AG08396 (cell line): ENCODE results near the gene GPR141.

Experiments used
- DNase-seq: peaks from one replicate; pipeline ENCODE4 v3.0.0; 2012; ENCODE audit warnings: low spot score, mixed read lengths

GPR141 gene

DNA sequence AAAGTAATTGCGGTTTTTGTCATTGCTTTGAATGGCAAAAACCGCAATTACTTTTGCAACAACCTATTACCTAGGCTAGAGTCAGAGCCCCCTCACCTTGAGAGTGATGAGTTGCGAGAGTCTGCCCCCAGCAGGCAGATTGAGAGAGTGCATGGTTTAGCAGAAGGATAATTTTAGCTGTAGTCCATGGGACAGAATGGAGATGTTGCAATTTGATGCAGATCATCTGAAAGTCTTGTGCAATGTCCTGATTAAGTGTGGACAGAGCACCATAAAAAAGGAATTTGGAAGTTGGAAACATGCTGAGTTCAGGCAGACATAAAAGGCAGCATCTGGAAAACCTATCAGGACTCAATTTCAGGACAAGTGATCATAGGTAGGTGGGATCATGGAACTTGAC lies 48.7 kb downstream of the GPR141 start:
- no peak for DNase-seq

- DNase-seq = no peak
These were observed 49.3 kb downstream of the GPR141 start for GRCh38 chr7:37732888-37733287.

DNA sequence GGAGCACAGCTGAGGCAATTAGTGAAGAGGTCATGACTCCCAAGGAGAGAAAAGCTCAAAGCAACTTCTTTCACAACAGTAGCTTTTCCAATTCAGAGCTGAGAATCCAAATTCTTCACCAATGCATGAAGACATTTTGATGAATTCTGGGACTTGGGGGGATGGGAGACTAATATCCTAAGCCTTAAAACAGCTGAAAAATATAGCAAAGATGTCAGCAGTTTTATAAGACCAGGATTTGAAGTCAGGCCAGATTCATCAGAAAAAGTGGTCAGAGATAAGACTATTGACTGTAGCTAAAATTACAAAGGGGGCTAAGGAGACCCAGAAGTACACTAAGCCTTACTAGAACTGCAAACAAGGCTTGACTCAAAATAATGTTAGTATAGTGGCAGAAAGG lies 51.6 kb downstream of the GPR141 start:
- DNase-seq = no peak

GRCh38 chr7:37738321-37738720 lies 54.8 kb downstream of the GPR141 start:
- no peak for DNase-seq

- DNase-seq = no peak
These were observed 56.8 kb downstream of the GPR141 start for GRCh38 chr7:37740398-37740797.

- no peak for DNase-seq
These were observed 58.2 kb downstream of the GPR141 start for GRCh38 chr7:37741776-37742175.

GRCh38 chr7:37751096-37751495 lies 67.5 kb downstream of the GPR141 start:
- DNase-seq = no peak

GRCh38 chr7:37753398-37754050 lies 70.0 kb downstream of the GPR141 start:
- DNase-seq = no peak

DNA sequence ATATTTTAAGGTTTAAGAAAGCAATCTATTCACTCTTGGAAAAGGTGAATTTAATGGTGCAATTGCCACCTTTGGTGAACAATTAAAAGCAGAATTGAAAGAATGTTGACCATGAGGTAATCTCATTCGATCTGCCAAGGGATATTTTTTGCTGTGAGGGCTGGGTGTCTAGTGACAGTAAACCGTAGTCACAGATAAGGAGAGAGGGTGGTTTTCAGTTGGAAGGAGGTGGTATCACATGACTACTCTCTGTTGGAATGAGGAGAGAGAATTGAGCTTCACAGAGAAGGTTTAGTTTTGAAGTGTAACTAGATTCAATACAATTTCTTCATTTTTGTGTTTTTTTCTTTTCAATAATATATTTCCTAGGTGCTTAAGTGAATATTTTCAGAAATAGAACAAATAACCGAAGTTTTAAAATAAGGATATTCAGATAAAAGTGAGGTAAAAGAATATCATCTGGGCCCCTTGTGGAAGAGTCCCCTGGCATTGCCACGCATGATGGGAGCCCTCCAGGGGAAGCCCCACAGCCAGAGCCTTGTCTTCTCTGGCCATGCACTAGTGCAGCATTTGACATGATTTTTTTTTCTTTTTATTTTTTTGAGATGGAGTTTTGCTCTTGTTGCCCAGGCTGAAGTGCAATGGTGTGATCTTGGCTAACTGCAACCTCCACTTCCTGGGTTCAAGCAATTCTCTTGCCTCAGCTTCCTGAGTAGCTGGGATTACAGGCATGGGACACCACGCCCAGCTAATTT lies 73.4 kb downstream of the GPR141 start:
- no peak for DNase-seq

GRCh38 chr7:37757563-37757962 lies 74.0 kb downstream of the GPR141 start:
- no peak for DNase-seq

- no peak for DNase-seq
These were observed 75.0 kb downstream of the GPR141 start for GRCh38 chr7:37758501-37759045.

- no peak for DNase-seq
These were observed 76.0 kb downstream of the GPR141 start for GRCh38 chr7:37759526-37759925.

- no peak for DNase-seq
These were observed 81.9 kb downstream of the GPR141 start for GRCh38 chr7:37765421-37765829.

- no peak for DNase-seq
These were observed 82.4 kb downstream of the GPR141 start for GRCh38 chr7:37765872-37766525.

GRCh38 chr7:37768611-37769010 lies 85.0 kb downstream of the GPR141 start:
- DNase-seq = no peak

GRCh38 chr7:37769291-37769690 lies 85.7 kb downstream of the GPR141 start:
- no peak for DNase-seq

- no peak for DNase-seq
These were observed 86.2 kb downstream of the GPR141 start for GRCh38 chr7:37769726-37770125.

GRCh38 chr7:37770838-37771237 lies 87.3 kb downstream of the GPR141 start:
- no peak for DNase-seq

- no peak for DNase-seq
These were observed 87.8 kb downstream of the GPR141 start for GRCh38 chr7:37771342-37771741.

- DNase-seq = no peak
These were observed 88.2 kb downstream of the GPR141 start for GRCh38 chr7:37771801-37772200.

DNA sequence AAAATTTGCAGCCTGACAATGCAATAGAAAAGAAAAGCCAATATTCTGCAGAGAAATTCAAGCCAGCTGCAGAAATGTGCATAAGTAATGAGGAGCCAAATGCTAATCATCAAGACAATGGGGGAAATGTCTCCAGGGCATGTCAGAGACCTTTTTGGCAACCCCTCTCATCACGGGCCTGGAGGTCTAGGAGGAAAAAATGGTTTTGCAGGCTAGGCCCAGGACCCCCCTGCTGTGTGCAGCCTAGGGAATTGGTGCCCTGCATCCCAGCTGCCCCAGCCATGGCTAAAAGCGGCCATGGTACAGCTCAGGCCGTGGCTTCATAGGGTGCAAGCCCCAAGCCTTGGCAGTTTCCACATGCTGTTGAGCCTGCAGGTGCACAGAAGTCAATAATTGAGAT lies 92.4 kb downstream of the GPR141 start:
- no peak for DNase-seq

- DNase-seq = no peak
These were observed 97.6 kb downstream of the GPR141 start for GRCh38 chr7:37781156-37781555.

DNA sequence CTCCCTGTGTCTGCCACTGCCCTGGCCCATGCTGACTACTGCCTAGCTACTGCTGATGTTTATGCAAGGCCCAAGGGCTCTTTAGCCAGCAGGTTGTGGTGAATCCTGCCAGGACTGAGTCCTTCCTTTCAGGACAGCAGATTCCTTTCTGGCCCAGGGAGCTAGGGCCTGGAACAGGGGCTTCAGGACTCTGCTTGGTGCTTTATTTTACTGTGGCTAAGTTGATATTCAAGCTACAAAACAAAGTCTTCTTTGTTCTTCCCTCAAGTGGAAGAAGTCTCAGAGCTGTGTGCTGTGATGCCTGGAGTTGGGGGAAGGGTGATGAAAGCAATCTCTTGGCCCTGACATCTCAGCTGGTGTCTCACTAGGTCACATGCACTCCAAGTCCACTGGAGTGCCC lies 98.6 kb downstream of the GPR141 start:
- no peak for DNase-seq
